ENCODE measurements around the gene TIRAP.
A peak's percentile ranks its signal among the peaks of the same experiment; 100 is the strongest.
"Not testable (repeated sequence)": the region's sequence is repeated elsewhere in the genome, so short reads cannot be mapped to it uniquely, and the experiment has no call there.

The TIRAP gene

GRCh38 chr11:126282736-126283591 lies at the start of gene TIRAP:
Gene TIRAP (plus strand): TSS chr11:126283093. CDS start chr11:126290895, 7,802 bp downstream.
- H3K4me3 ChIP-seq (ENCODE audit: low read depth, low read length): peak within 1 kb of the TSS; percentile 55
- DNase-seq (ENCODE audit: low read depth): no peak

GRCh38 chr11:126233391-126233790 lies 49.5 kb upstream of the TIRAP start:
- no peak for DNase-seq (ENCODE audit: low read depth)

GRCh38 chr11:126246636-126247035 lies 36.3 kb upstream of the TIRAP start:
- no peak overlapping the region for H3K4me3 ChIP-seq (ENCODE audit: low read depth, low read length)
- DNase-seq (ENCODE audit: low read depth): no peak

More at GRCh38 chr11:126233391-126233790, 49.5 kb upstream of the TIRAP start:
- no peak overlapping the region for H3K4me3 ChIP-seq (ENCODE audit: low read depth, low read length)

- no peak overlapping the region for H3K4me3 ChIP-seq (ENCODE audit: low read depth, low read length)
- no peak for DNase-seq (ENCODE audit: low read depth)
Measured at GRCh38 chr11:126253265-126253664, 29.6 kb upstream of the TIRAP start.

GRCh38 chr11:126254819-126255218 lies 28.1 kb upstream of the TIRAP start:
- H3K4me3 ChIP-seq (ENCODE audit: low read depth, low read length): no peak overlapping the region
- DNase-seq (ENCODE audit: low read depth): no peak

GRCh38 chr11:126255507-126255906 lies 27.4 kb upstream of the TIRAP start:
- DNase-seq (ENCODE audit: low read depth); H3K4me3 ChIP-seq (ENCODE audit: low read depth, low read length): not testable (repeated sequence)

GRCh38 chr11:126256216-126256615 lies 26.7 kb upstream of the TIRAP start:
- no peak for DNase-seq (ENCODE audit: low read depth)
- H3K4me3 ChIP-seq (ENCODE audit: low read depth, low read length): no peak overlapping the region

- no peak for DNase-seq (ENCODE audit: low read depth)
- H3K4me3 ChIP-seq (ENCODE audit: low read depth, low read length): no peak overlapping the region
Measured at GRCh38 chr11:126257144-126257543, 25.7 kb upstream of the TIRAP start.

GRCh38 chr11:126257764-126258163 lies 25.1 kb upstream of the TIRAP start:
- DNase-seq (ENCODE audit: low read depth): no peak
- H3K4me3 ChIP-seq (ENCODE audit: low read depth, low read length): no peak overlapping the region

- DNase-seq (ENCODE audit: low read depth): no peak
- no peak overlapping the region for H3K4me3 ChIP-seq (ENCODE audit: low read depth, low read length)
Measured at GRCh38 chr11:126262216-126262615, 20.7 kb upstream of the TIRAP start.

GRCh38 chr11:126263489-126263888 lies 19.4 kb upstream of the TIRAP start:
- no peak for DNase-seq (ENCODE audit: low read depth)
- H3K4me3 ChIP-seq (ENCODE audit: low read depth, low read length): no peak overlapping the region

- no peak for DNase-seq (ENCODE audit: low read depth)
- H3K4me3 ChIP-seq (ENCODE audit: low read depth, low read length): no peak overlapping the region
Measured at GRCh38 chr11:126265811-126266210, 17.1 kb upstream of the TIRAP start.

- peak overlapping the region; percentile 98 for H3K4me3 ChIP-seq (ENCODE audit: low read depth, low read length)
- DNase-seq (ENCODE audit: low read depth): no peak
Measured at GRCh38 chr11:126267650-126268049, 15.2 kb upstream of the TIRAP start.

GRCh38 chr11:126268361-126268707 lies 14.6 kb upstream of the TIRAP start:
- no peak for DNase-seq (ENCODE audit: low read depth)
- H3K4me3 ChIP-seq (ENCODE audit: low read depth, low read length): peak overlapping the region; percentile 98

GRCh38 chr11:126268708-126269579 lies 13.9 kb upstream of the TIRAP start, which contains the start of the genes FOXRED1 and SRPRA:
Gene FOXRED1 (plus strand): TSS chr11:126269154. CDS start chr11:126269207, 53 bp downstream.
Gene SRPRA (minus strand): TSS chr11:126268895. CDS start chr11:126268804, 91 bp downstream.
- peak; percentile 97 for DNase-seq (ENCODE audit: low read depth)
- H3K4me3 ChIP-seq (ENCODE audit: low read depth, low read length): peak within 1 kb of the TSS; percentile 98

- DNase-seq (ENCODE audit: low read depth): no peak
Measured at GRCh38 chr11:126277322-126277721, 5.6 kb upstream of the TIRAP start.

GRCh38 chr11:126277780-126278179 lies 5.1 kb upstream of the TIRAP start:
- DNase-seq (ENCODE audit: low read depth): no peak
- H3K4me3 ChIP-seq (ENCODE audit: low read depth, low read length): no peak overlapping the region

More at GRCh38 chr11:126277322-126277721, 5.6 kb upstream of the TIRAP start:
- no peak overlapping the region for H3K4me3 ChIP-seq (ENCODE audit: low read depth, low read length)

GRCh38 chr11:126279191-126279590 lies 3.7 kb upstream of the TIRAP start:
- DNase-seq (ENCODE audit: low read depth): no peak
- no peak overlapping the region for H3K4me3 ChIP-seq (ENCODE audit: low read depth, low read length)

GRCh38 chr11:126280595-126280994 lies 2.3 kb upstream of the TIRAP start:
- DNase-seq (ENCODE audit: low read depth): no peak
- no peak overlapping the region for H3K4me3 ChIP-seq (ENCODE audit: low read depth, low read length)

- no peak for DNase-seq (ENCODE audit: low read depth)
Measured at GRCh38 chr11:126281245-126281644, 1.6 kb upstream of the TIRAP start.

More at GRCh38 chr11:126281245-126281644, 1.6 kb upstream of the TIRAP start:
- no peak overlapping the region for H3K4me3 ChIP-seq (ENCODE audit: low read depth, low read length)

All from skeletal muscle cell (primary cell).